OCI-LY1 (cell line): ENCODE results near the gene MAPKBP1.

ENCODE experiments used
- H2AFZ ChIP-seq: fragments of 200-600 bp; sonication (generic), shearing (Covaris generic); 2 replicates; pipeline ENCODE4 v1.6.0; 2014; ENCODE audit warnings: antibody characterized with exemption, mild to moderate bottlenecking, low read length
- H3F3A ChIP-seq: fragments of 200-600 bp; sonication (generic), shearing (Covaris generic); 2 replicates; pipeline ENCODE4 v1.6.0; 2014; ENCODE audit warnings: mild to moderate bottlenecking, antibody characterized with exemption, low read length, moderate library complexity; ENCODE audit not compliant: insufficient read depth
- H3K27ac ChIP-seq: fragments of 200-600 bp; sonication (generic); 2 replicates; pipeline ENCODE4 v1.5.1; 2014; ENCODE audit warnings: low read length, mixed run types, mild to moderate bottlenecking, low read depth; ENCODE audit not compliant: poor library complexity, severe bottlenecking
- H3K27me3 ChIP-seq: fragments of 200-600 bp; sonication (generic); 2 replicates; pipeline ENCODE4 v1.6.0; 2014; ENCODE audit warnings: antibody characterized with exemption, mild to moderate bottlenecking, low read length, moderate library complexity; ENCODE audit not compliant: insufficient read depth
- H3K36me3 ChIP-seq: fragments of 200-600 bp; sonication (generic); 2 replicates; pipeline ENCODE4 v1.6.1; 2014; ENCODE audit warnings: mild to moderate bottlenecking, antibody characterized with exemption, low read length, moderate library complexity, mixed read lengths; ENCODE audit not compliant: insufficient read depth
- H3K4me1 ChIP-seq: fragments of 200-600 bp; sonication (generic); 2 replicates; pipeline ENCODE4 v1.5.1; 2014; ENCODE audit warnings: mild to moderate bottlenecking, low read length, moderate library complexity; ENCODE audit not compliant: insufficient read depth, severe bottlenecking
- H3K4me2 ChIP-seq: fragments of 200-600 bp; sonication (generic), shearing (Covaris generic); 2 replicates; pipeline ENCODE4 v1.6.1; 2014; ENCODE audit warnings: low read length
- H3K4me3 ChIP-seq: fragments of 200-600 bp; sonication (generic); 2 replicates; pipeline ENCODE4 v1.5.1; 2014; ENCODE audit warnings: low read length, low read depth, mild to moderate bottlenecking, mixed read lengths; ENCODE audit not compliant: poor library complexity, severe bottlenecking
- H3K79me2 ChIP-seq: fragments of 200-600 bp; shearing (Covaris generic); 2 replicates; pipeline ENCODE4 v1.6.1; 2016; ENCODE audit warnings: mixed run types, low read length, mixed read lengths; ENCODE audit not compliant: insufficient read depth
- H3K9ac ChIP-seq: fragments of 200-600 bp; sonication (generic), shearing (Covaris generic); 2 replicates; pipeline ENCODE4 v1.6.1; 2014; ENCODE audit warnings: mild to moderate bottlenecking, low read length, mixed read lengths
- H3K9me2 ChIP-seq: fragments of 200-600 bp; sonication (generic), shearing (Covaris generic); 2 replicates; pipeline ENCODE4 v1.6.1; 2014; ENCODE audit warnings: low read depth, mild to moderate bottlenecking, low read length, mixed read lengths
- H3K9me3 ChIP-seq: fragments of 200-600 bp; shearing (Covaris generic); 2 replicates; pipeline ENCODE4 v1.6.1; 2014; ENCODE audit warnings: low read length, mixed read lengths
- H4K20me1 ChIP-seq: fragments of 200-600 bp; sonication (generic), shearing (Covaris generic); 2 replicates; pipeline ENCODE4 v1.6.0; 2016; ENCODE audit warnings: mild to moderate bottlenecking, low read length; ENCODE audit not compliant: insufficient read depth
- CTCF ChIP-seq: fragments of 200-600 bp; sonication (generic), shearing (Covaris generic); IDR thresholded peaks from 2 replicates; pipeline ENCODE4 v1.5.1; 2017; ENCODE audit warnings: mild to moderate bottlenecking, antibody characterized with exemption, low read length, moderate library complexity, mixed read lengths
- EZH2 ChIP-seq: fragments of 200-600 bp; sonication (generic), shearing (Covaris generic); IDR thresholded peaks from 2 replicates; pipeline ENCODE4 v1.8.0; 2017; ENCODE audit warnings: borderline replicate concordance, mixed run types, mild to moderate bottlenecking, antibody characterized with exemption, low read length, moderate library complexity, mixed read lengths

Gene MAPKBP1

GRCh38 chr15:41860049-41860828 lies 86.0 kb downstream of the MAPKBP1 start:
- Histone ChIP-seq H4K20me1 (no peaks in the 10 kb centered on the region), H3K79me2 (no peaks in the 10 kb centered on the region), H3K36me3 (no peaks in the 10 kb centered on the region), H3K27me3 (peaks cover 9% of the 10 kb centered on the region; the same call in 1 of the 2 replicates), H2AFZ (no peak overlapping the region), H3K9me3 (no peaks in the 10 kb centered on the region), H3K27ac (no peak overlapping the region), H3K4me3 (no peak overlapping the region), H3K4me2 (no peak overlapping the region), H3F3A (no peaks in the 10 kb centered on the region), H3K4me1 (no peaks in the 10 kb centered on the region), H3K9me2 (no peaks in the 10 kb centered on the region), H3K9ac (no peak overlapping the region)
- TF ChIP-seq CTCF (no peak), EZH2 (no peak)

GRCh38 chr15:41861736-41862356 lies 87.6 kb downstream of the MAPKBP1 start:
- TF ChIP-seq EZH2, result no peak
- TF ChIP-seq CTCF, result no peak
- Histone ChIP-seq H3K4me3 (no peak overlapping the region), H2AFZ (no peak overlapping the region), H3K79me2 (no peaks in the 10 kb centered on the region), H3F3A (no peaks in the 10 kb centered on the region), H3K36me3 (no peaks in the 10 kb centered on the region), H3K27me3 (peaks cover 9% of the 10 kb centered on the region; the same call in 1 of the 2 replicates), H3K9me3 (no peaks in the 10 kb centered on the region), H3K9ac (no peak overlapping the region), H3K27ac (no peak overlapping the region), H3K9me2 (no peaks in the 10 kb centered on the region), H3K4me1 (no peaks in the 10 kb centered on the region), H4K20me1 (no peaks in the 10 kb centered on the region), H3K4me2 (no peak overlapping the region)

GRCh38 chr15:41862515-41863116 lies 88.3 kb downstream of the MAPKBP1 start:
- H3K4me3 ChIP-seq, result no peak overlapping the region
- H3F3A ChIP-seq, result no peaks in the 10 kb centered on the region
- H3K9me2 ChIP-seq, result no peaks in the 10 kb centered on the region
- no peaks in the 10 kb centered on the region for H3K4me1 ChIP-seq
- TF ChIP-seq CTCF, result no peak
- no peak for TF ChIP-seq EZH2
- no peaks in the 10 kb centered on the region for H3K79me2 ChIP-seq
- no peaks in the 10 kb centered on the region for H4K20me1 ChIP-seq
- peaks cover 12% of the 10 kb centered on the region; the same call in 1 of the 2 replicates for H3K27me3 ChIP-seq
- no peaks in the 10 kb centered on the region for H3K36me3 ChIP-seq
- H2AFZ ChIP-seq, result no peak overlapping the region
- no peak overlapping the region for H3K27ac ChIP-seq
- H3K9me3 ChIP-seq, result no peaks in the 10 kb centered on the region
- H3K9ac ChIP-seq, result no peak overlapping the region
- no peak overlapping the region for H3K4me2 ChIP-seq
